DMS114 treated with DMSO at 0.1 percent for 48 hours (cell line): ENCODE measurements around the gene CCL22.

ENCODE experiments used
- DNase-seq: peaks from one replicate; lab custom pipeline; 2025; ENCODE audit not compliant: unreplicated experiment; lab: John Stamatoyannopoulos, UW

CCL22 gene

DNA sequence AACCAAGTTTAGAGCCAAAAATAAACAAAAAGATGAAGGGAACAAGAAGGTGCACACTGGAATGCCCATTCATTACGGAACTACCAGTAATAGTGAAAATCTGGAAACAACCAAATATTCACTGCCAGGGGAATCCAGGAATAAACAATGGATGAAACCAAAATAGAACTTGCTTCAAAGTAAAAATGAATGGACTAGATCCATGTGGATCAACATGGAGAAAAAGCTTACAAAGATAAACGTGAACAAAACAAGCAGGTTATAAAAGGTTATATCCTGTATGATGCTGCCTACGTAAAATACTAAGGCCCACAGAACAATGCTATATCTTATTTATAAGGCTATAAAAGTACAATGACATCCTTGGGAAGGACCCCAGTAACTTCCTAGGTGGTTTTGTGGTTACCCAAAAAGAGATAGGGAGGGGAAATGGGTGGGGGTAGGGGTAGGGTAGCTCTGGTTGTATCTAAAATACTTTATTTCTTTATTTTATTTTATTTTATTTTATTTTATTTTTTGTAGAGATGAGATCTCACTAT is 12.8 kb upstream of the CCL22 start:
- DNase-seq = no peak

DNA sequence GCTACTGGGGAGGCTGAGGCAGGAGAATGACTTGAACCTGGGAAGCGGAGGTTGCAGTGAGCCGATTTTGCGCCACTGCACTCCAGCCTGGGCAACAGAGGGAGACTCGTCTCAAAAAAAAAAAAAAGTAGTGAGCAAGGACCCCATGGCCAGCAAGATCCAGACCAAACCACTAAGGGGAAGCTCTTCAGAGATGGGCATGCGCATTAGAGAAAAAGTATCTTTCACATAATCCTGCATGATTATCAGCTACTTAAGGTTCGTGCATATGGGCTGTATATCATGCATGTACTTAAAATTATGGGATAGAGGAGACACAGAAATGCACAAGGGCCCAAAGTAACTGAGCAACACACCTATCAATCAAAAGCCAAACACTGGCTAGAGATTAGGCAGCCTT is 10.7 kb upstream of the CCL22 start:
- DNase-seq = no peak

- no peak for DNase-seq
Measured at GRCh38 chr16:57348327-57348726, 10.3 kb upstream of the CCL22 start.

GRCh38 chr16:57349212-57350031 is 9.2 kb upstream of the CCL22 start:
- DNase-seq = no peak

DNA sequence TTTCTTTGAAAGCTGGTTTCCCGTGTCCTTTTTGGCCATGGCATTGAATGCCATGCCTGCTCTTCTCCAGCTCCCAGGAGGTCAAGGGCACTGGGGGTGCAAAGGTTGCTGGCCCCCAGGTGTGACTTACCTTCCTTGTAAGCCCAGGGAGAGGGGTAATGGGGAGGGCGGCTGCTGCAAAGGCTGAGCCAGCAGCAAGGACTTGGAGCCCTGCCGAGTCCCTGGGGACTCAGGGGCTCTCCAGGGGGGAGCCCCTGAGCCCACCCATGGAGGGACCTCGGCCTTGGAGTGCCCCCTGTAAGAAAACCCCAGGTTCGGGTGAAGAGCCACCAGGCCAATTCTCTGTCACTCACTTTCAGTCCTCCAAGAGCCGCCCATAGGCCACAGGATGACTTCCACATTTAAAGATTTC is 5.9 kb upstream of the CCL22 start:
- no peak for DNase-seq

- DNase-seq = no peak
Measured at GRCh38 chr16:57354311-57354710, 4.3 kb upstream of the CCL22 start.

GRCh38 chr16:57355898-57356414 is 2.6 kb upstream of the CCL22 start:
- no peak for DNase-seq

DNA sequence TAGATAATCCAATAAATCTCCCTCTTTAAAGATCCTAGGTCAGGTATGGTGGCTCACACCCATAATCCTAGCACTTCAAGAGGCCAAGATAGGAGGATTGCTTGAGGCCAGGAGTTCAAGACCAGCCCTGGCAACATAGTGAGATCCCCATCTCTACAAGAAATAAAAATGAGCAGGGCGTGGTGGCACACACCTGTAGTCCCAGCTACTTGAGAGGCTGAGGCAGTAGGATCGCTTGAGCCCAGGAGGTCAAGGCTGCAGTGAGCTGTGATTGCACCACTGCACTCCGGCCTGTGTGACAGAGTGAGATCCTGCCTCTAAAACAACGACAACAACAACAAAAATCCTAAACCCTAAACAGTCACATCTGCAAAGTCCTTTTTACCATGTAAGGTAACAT is 2.0 kb upstream of the CCL22 start:
- DNase-seq = no peak

DNA sequence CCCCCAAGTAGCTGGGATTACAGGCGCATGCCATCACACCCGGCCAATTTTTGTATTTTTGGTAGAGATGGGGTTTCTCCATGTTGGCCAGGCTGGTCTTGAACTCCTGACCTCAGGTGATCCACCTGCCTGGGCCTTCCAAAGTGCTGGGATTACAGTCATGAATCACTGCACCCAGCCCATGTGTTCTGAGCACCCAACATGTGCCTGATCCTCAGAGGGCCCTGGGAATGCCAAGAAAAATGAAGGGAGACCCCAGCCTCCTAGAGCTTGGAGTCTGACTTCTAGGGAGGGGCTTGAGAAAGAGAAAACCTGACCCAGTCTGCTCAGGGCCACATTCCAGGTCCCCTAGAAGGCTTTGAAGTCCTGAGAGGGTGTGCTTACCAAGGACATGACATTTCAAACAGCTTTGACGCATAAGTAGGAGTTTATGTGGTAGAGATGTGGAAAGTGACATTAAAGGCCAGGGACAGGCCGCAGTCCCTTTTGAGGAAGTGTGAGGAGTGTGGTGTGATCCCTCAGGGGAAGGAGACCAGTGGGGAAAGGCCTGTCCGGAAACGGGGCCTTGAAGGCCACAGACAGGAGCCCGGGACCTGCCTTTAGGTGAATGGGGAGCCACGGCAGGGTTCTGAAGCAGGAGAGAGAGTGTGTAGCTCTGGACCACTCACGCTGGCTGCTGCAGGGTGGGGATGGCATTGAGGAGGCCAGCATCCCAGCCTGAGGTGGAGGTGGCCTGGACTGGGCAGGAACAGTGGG is 1.1 kb upstream of the CCL22 start:
- no peak for DNase-seq

DNA sequence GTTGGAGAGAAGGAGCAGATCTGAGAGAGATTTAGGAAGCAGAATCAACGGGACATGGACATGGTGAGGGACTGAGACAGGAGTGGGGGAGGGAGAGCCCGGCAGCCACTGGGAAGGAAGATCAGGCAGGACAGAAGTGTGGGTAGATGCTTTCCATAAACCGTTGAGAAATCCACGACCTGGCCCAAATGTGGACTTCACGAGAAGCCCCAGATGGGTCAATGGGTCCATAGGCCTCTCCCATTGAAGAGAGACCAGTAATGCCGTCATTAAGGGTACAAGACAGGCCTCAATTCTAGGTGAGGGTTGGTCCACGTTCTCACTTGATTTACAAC is 530 bp upstream of the CCL22 start:
- DNase-seq = no peak

DNA sequence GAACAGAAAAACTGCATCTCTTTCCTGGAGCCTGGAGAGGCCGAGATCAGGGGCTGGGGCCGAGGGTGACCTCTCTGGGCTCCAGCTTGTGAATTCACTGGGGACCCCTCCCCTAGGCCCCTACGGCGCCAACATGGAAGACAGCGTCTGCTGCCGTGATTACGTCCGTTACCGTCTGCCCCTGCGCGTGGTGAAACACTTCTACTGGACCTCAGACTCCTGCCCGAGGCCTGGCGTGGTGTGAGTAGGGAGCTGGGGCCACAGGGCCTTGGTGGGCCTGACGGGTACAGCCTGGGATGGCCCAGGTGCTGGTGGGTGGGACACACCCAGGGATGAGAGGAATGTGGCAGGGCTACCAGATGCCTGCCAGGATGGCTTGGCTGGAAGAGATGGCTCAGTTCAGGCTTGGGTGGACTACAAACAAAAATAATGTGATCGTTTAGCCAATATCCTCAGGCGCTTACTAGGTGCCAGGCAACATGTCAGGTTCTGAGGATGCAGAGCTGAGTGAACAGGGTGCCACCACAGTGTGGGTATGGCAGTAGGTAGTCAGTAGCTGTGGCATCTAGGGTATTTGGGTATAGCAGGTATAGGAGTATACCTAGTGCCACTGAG is 1.8 kb downstream of the CCL22 start:
- no peak for DNase-seq

GRCh38 chr16:57361404-57361803 is 2.8 kb downstream of the CCL22 start:
- DNase-seq = no peak

- DNase-seq = no peak
Measured at GRCh38 chr16:57364143-57364542, 5.6 kb downstream of the CCL22 start.

GRCh38 chr16:57366544-57367040 is 8.0 kb downstream of the CCL22 start:
- DNase-seq = no peak

DNA sequence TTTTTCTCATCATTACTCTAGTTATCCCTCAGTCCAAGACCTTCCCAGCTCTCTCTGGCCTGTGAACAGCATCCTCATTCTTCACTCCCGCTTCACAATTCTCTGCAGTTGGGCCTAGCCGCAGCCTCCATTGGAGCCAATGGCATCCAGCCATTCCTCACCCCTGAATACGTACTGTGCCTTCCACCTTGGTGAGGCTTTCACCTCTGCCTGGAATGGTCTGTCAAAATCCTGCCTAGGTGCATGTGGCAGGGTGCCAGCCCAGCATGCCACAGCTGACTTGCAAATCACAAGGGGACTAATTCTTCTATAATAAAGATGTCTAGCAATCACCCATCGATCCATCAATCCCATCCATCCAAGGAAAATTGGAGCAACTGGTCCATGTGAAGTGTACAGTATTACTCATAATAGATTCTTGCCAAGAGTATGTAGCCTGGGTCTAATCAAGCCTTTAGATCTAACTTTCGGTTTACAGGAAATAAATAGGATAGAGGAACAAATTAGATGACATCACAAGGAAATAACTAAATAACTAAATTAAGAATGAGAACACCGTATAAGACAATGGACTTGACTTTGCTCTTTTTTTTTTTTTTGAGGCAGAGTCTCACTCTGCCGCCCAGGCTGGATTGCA is 8.7 kb downstream of the CCL22 start:
- DNase-seq = no peak

DNA sequence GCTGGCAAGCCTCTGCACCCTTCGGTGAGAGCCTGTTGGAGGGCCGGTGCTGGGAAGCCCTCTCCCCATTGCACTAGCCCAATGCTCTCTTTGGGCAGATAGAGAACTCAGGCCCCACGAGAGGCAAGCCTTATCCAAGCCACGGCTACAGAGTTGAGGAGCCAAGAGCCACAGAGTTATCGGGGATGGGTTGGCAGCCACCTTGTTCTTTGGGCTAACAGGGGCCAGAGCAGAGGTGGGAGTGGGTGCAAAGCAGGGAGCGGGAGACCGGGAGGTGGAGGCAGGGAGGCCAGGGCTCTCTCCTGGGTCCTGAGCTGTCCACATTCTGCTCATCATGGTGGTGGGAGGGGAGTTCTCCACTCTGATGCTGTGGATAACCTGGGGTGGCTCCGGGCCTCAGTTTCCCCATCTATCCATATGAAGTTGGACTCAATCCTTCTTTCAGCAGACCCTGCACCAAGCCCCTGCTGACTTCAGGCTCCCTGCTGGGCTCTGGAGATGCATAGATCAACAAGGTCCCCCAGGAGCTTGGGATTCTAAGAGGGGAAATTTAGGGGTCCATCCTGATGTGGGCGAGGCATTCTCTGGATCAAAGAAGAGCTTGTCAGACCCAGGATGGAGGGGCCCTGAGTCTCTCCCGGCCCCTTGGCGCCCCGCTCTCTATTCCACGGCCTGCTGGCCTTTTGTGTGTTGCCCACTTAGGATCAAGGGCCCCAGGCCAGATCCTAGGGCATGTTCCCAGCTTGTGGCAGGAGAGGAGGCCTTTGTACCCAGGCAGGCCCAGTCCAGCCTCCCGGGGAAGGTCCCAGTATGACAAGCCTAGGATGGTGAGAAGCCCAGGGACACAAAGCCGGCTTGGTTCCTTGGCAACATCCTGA is 13.2 kb downstream of the CCL22 start:
- DNase-seq = no peak

GRCh38 chr16:57372372-57373116 is 14.0 kb downstream of the CCL22 start, which contains the start of gene CX3CL1:
Gene CX3CL1 (plus strand): TSS chr16:57372490. CDS start chr16:57372569, 79 bp downstream.
- no peak for DNase-seq

DNA sequence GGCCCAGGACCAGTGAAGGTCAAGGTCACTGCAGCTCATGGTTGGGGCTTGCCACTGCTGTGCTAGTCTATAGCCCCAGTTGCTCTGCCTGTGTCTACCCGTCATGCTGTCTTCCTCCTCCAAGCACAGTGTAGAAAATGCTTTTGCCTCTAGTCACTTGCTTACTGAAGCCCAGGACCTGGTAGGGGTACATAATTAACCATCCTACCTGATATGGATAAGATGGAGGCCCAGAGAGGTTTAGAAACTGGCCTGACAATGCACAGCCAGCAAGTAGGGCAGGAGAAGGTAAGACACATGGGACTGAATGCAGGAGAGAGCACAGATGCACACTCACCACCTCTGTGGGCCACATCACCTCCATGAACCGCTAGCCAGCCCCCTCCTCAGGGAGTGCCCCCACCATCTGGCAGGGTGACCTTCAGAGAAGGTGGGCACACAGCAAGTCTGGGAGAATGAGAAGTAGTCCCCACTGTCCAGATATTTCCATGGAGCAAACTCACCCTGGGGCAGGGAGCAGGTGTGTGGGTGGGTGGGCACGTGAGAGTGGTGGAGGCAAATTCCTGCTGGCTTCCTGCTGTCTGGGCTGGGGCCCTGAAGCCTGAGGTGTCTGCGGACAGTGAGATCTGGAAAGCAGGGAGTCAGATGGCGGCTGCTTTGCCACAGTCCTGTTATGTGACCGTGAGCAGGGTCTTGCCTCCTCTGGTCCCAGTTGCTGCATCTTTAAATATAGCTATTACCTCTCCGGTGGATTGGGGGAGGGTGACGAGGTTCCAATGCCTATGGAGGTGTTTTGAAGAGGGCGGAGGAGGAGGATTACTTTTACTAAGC is 14.7 kb downstream of the CCL22 start:
- no peak for DNase-seq
